Endothelial cell of umbilical vein (primary cell): ENCODE results near the gene PAOX. TPM values are rescaled to one million over a fixed set of nuclear protein-coding genes. Genes with fewer than 3 reads are reported as not detected.
A peak's percentile ranks its signal among the peaks of the same experiment; 100 is the strongest.

Experiments used
- BruUV-seq: library from RNA; stranded (reverse); fragments of 400-500 nt; replicated peaks from 2 replicates; lab custom pipeline; 2021; lab: Mats Ljungman, UMichigan
- CTCF ChIA-PET: fragments of 300-600, 350-600 bp; sonication (Branson Sonifier 250); formaldehyde crosslinking; loops from one replicate; lab custom pipeline; 2021; ENCODE audit warnings: antibody characterized with exemption, inconsistent platforms; lab: Charles Lee
- POLR2A ChIA-PET: fragments of 300-600, 350-600 bp; sonication (Branson Sonifier 250); formaldehyde crosslinking; loops from one replicate; lab custom pipeline; 2021; ENCODE audit warnings: antibody characterized with exemption, inconsistent platforms; lab: Charles Lee
- DNase-seq: peaks from one replicate; pipeline ENCODE4 v3.0.0-alpha.2; 2011; ENCODE audit warnings: low read depth, low spot score
- FAIRE-seq: peaks from 2 replicates; lab custom pipeline; 2011; peaks lifted over from hg19 to GRCh38; lab: Jason Lieb, UNC
- H2AFZ ChIP-seq: 2 replicates; pipeline ENCODE4 v1.6.0; 2012; ENCODE audit warnings: low read depth, low read length, control low read depth, inconsistent platforms
- H3K27ac ChIP-seq: 2 replicates; pipeline ENCODE4 v1.5.1; 2011; ENCODE audit warnings: low read depth, mild to moderate bottlenecking, control low read depth, low read length, moderate library complexity; ENCODE audit not compliant: insufficient read depth
- H3K27me3 ChIP-seq, 2 experiments: 2 replicates each; pipeline versions ENCODE4 v1.6.0 to v1.6.1; 2011; ENCODE audit warnings: low read length in 2 of 2, mixed read lengths in 1 of 2; ENCODE audit not compliant: control insufficient read depth in 2 of 2, insufficient read depth in 2 of 2
- H3K36me3 ChIP-seq, 2 experiments: 2 replicates in 1 of 2; 3 replicates in 1 of 2; pipeline ENCODE4 v1.5.1; 2011; ENCODE audit warnings: low read length in 2 of 2, mild to moderate bottlenecking in 1 of 2, moderate library complexity in 1 of 2; ENCODE audit not compliant: control insufficient read depth in 2 of 2, insufficient read depth in 2 of 2; ENCODE audit errors: extremely low read depth in 1 of 2
- H3K4me1 ChIP-seq: 3 replicates; pipeline ENCODE4 v1.5.1; 2011; ENCODE audit warnings: mild to moderate bottlenecking, low read length; ENCODE audit not compliant: control insufficient read depth, insufficient read depth; ENCODE audit errors: extremely low read depth
- H3K4me2 ChIP-seq: 2 replicates; pipeline ENCODE4 v1.6.1; 2011; ENCODE audit warnings: low read length, control low read depth, mixed read lengths; ENCODE audit not compliant: insufficient read depth
- H3K4me3 ChIP-seq, 3 experiments: fragments of 200-600 bp in 1 of 3; sonication (generic), shearing (Covaris generic) in 1 of 3; replicated peaks in 1 of 3; 2 replicates each; pipeline ENCODE4 v1.5.1; 2011 to 2016; ENCODE audit warnings: control low read depth in 3 of 3, low read length in 3 of 3, mild to moderate bottlenecking in 2 of 3, inconsistent platforms in 1 of 3, low read depth in 1 of 3, moderate library complexity in 1 of 3; ENCODE audit not compliant: insufficient read depth in 1 of 3
- H3K79me2 ChIP-seq: 2 replicates; pipeline ENCODE4 v1.6.0; 2012; ENCODE audit warnings: low read length, inconsistent platforms; ENCODE audit not compliant: control insufficient read depth, insufficient read depth
- H3K9ac ChIP-seq: replicated peaks from 2 replicates; pipeline ENCODE3; 2011; ENCODE audit warnings: low read length, control low read depth; ENCODE audit not compliant: insufficient read depth; ENCODE audit errors: extremely low read depth
- H3K9me1 ChIP-seq: replicated peaks from 3 replicates; pipeline ENCODE4 v1.6.0; 2011; ENCODE audit warnings: mild to moderate bottlenecking, low read length; ENCODE audit not compliant: control insufficient read depth, insufficient read depth; ENCODE audit errors: extremely low read depth
- H3K9me3 ChIP-seq: replicated peaks from 2 replicates; pipeline ENCODE4 v1.5.1; 2012; ENCODE audit warnings: low read length, inconsistent platforms; ENCODE audit not compliant: control insufficient read depth, insufficient read depth
- H4K20me1 ChIP-seq: replicated peaks from 2 replicates; pipeline ENCODE3; 2011; ENCODE audit warnings: mild to moderate bottlenecking, low read length; ENCODE audit not compliant: control insufficient read depth, insufficient read depth; ENCODE audit errors: extremely low read depth
- CTCF ChIP-seq, 2 donors: IDR thresholded peaks; 1 replicate in 1 of 2; 2 replicates in 1 of 2; pipeline ENCODE4 v1.5.1; 2011; ENCODE audit warnings: low read length in 2 of 2, mild to moderate bottlenecking in 2 of 2, moderate library complexity in 2 of 2, control low read depth in 1 of 2, inconsistent platforms in 1 of 2, low read depth in 1 of 2; ENCODE audit not compliant: insufficient read depth in 1 of 2; ENCODE audit errors: extremely low read depth in 1 of 2
- EZH2 ChIP-seq: IDR thresholded peaks from 2 replicates; pipeline ENCODE4 v1.6.1; 2012; ENCODE audit warnings: borderline replicate concordance, low read depth, mild to moderate bottlenecking, moderate library complexity, low read length, inconsistent platforms; ENCODE audit not compliant: severe bottlenecking
- FOS ChIP-seq: IDR thresholded peaks from 2 replicates; pipeline ENCODE4 v1.6.1; 2011; ENCODE audit warnings: mild to moderate bottlenecking, low read length, moderate library complexity, borderline replicate concordance; ENCODE audit not compliant: insufficient read depth
- GATA2 ChIP-seq: IDR thresholded peaks from 2 replicates; pipeline ENCODE4 v1.7.0; 2011; ENCODE audit warnings: low read depth, mild to moderate bottlenecking, moderate library complexity, mixed read lengths, low read length; ENCODE audit not compliant: insufficient read length, insufficient read depth
- JUN ChIP-seq: IDR thresholded peaks from 2 replicates; pipeline ENCODE4 v1.6.1; 2011; ENCODE audit warnings: borderline replicate concordance, low read depth; ENCODE audit not compliant: insufficient read length, insufficient read depth
- MAX ChIP-seq: IDR thresholded peaks from 2 replicates; pipeline ENCODE4 v1.6.1; 2011; ENCODE audit not compliant: insufficient read depth, insufficient read length
- MYC ChIP-seq: IDR thresholded peaks from one replicate; pipeline ENCODE4 v1.6.1; 2011; ENCODE audit warnings: mild to moderate bottlenecking, low read depth, low read length
- POLR2A ChIP-seq: IDR thresholded peaks from 2 replicates; pipeline ENCODE4 v1.6.1; 2012; ENCODE audit warnings: low read depth, mild to moderate bottlenecking, control low read depth, low read length
- POLR2AphosphoS5 ChIP-seq: IDR thresholded peaks from 2 replicates; pipeline ENCODE4 v1.6.1; 2012; ENCODE audit warnings: low read depth, mild to moderate bottlenecking, control low read depth, low read length, moderate library complexity; ENCODE audit not compliant: insufficient read depth
- dilution Hi-C: fragments of 300-500 bp; cut with MboI; formaldehyde crosslinking; loops from one replicate; pipeline ENCODE4 v1.15.0; 2019; ENCODE audit warnings: low sequenced_read_pairs; ENCODE audit not compliant: extremely low pct_ligation_motif_present
- intact Hi-C: fragments of 100-400 bp; cut with micrococcal nuclease; formaldehyde crosslinking; loops from one replicate; pipeline ENCODE4 v1.10.0; 2022
- polyA plus RNA-seq, 4 experiments: library from polyadenylated mRNA; depleted of rRNA in 3 of 4; stranded (reverse) in 3 of 4; unstranded in 1 of 4; fragments of >200 nt; gene quantifications; 2 replicates each; pipeline versions ENCODE4 v1.2.1 to v1.2.3, GENCODE V29; 2011 to 2012; ENCODE audit warnings: missing spikeins in 1 of 4
- total RNA-seq: library from RNA; stranded (reverse); gene quantifications from 2 replicates; pipeline ENCODE4 v1.2.3, GENCODE V29; 2021

Gene PAOX
- total and polyA plus RNA-seq, 2 donors (not counting 3 experiments of a cell fraction or from before 2014, with no cell fraction given), result 2.6 to 3.8 TPM

GRCh38 chr10:133393401-133394063, 14.5 kb downstream of the PAOX start:
- Histone ChIP-seq H3K4me3 (peak overlapping the region in 2 of 3 experiments; percentile 25 to 83), H3K36me3 (peaks cover 3 to 5% of the 10 kb centered on the region in 2 experiments), H3K79me2 (peaks cover 31% of the 10 kb centered on the region), H4K20me1 (no peaks in the 10 kb centered on the region), H3K4me1 (peaks cover 9% of the 10 kb centered on the region), H3K27me3 (no peaks in the 10 kb centered on the region), H3K9me3 (no peaks in the 10 kb centered on the region), H3K9ac (peak overlapping the region; percentile 76), H3K27ac (no peak overlapping the region), H2AFZ (peak overlapping the region; percentile 45), H3K9me1 (no peaks in the 10 kb centered on the region), H3K4me2 (peak overlapping the region; percentile 73)
- CTCF ChIA-PET, result no interaction called here
- BruUV-seq, result no TSS peak
- FAIRE-seq (no peak), DNase-seq (no peak)
- intact Hi-C loops (loop anchor here (1.0 to 5.0 kb wide), 4 partner anchors 15 to 86 kb away; partner anchors contain the start of genes ECHS1, TUBGCP2 and ZNF511), dilution Hi-C loops (no loop called here)
- TF ChIP-seq MAX (no peak), EZH2 (no peak), POLR2AphosphoS5 (no peak), POLR2A (no peak), CTCF (IDR thresholded peaks at IDR 0.05; ENCODE audit: extremely low read depth in 1 of 2, insufficient read depth in 1 of 2, low read depth in 1 of 2, low read length in 2 of 2) (no peak), GATA2 (no peak), FOS (no peak), MYC (no peak), JUN (no peak)
- POLR2A ChIA-PET, result no interaction called here
